ENCODE measurements around the gene SLC37A3. TPM values are rescaled to one million over a fixed set of nuclear protein-coding genes. Genes with fewer than 3 reads are reported as not detected.
"Not testable (repeated sequence)": the region's sequence is repeated elsewhere in the genome, so short reads cannot be mapped to it uniquely, and the experiment has no call there.

SLC37A3 gene
- polyA plus RNA-seq, 3 donors from 2014 or later, result 2.7 to 9.5 (median 9.2) TPM

- H3K4me3 Mint-ChIP-seq, result no peak overlapping the region
- peaks cover 15 to 58% (median 29%) of the 10 kb centered on the region in 3 donors for H3K36me3 Mint-ChIP-seq
- H3K27ac Mint-ChIP-seq, result no peak overlapping the region
- DNase-seq, result no peak
- H3K4me1 Mint-ChIP-seq, result no peaks in the 10 kb centered on the region
- H3K27me3 Mint-ChIP-seq (ENCODE audit: low read depth in 3 of 3), result peaks cover 0 to 2% (median 0%) of the 10 kb centered on the region in 3 donors
- no peaks in the 10 kb centered on the region for H3K9me3 Mint-ChIP-seq
Measured at GRCh38 chr7:140349144-140349771, 49.1 kb downstream of the SLC37A3 start.

GRCh38 chr7:140348161-140348849 is 50.0 kb downstream of the SLC37A3 start:
- H3K4me3 Mint-ChIP-seq, result no peak overlapping the region
- H3K9me3 Mint-ChIP-seq, result no peaks in the 10 kb centered on the region
- H3K27me3 Mint-ChIP-seq (ENCODE audit: low read depth in 3 of 3), result peaks cover 0 to 2% (median 0%) of the 10 kb centered on the region in 3 donors
- no peak overlapping the region for H3K27ac Mint-ChIP-seq
- peaks cover 18 to 61% (median 32%) of the 10 kb centered on the region in 3 donors for H3K36me3 Mint-ChIP-seq
- H3K4me1 Mint-ChIP-seq, result no peaks in the 10 kb centered on the region
- DNase-seq, result no peak

DNA sequence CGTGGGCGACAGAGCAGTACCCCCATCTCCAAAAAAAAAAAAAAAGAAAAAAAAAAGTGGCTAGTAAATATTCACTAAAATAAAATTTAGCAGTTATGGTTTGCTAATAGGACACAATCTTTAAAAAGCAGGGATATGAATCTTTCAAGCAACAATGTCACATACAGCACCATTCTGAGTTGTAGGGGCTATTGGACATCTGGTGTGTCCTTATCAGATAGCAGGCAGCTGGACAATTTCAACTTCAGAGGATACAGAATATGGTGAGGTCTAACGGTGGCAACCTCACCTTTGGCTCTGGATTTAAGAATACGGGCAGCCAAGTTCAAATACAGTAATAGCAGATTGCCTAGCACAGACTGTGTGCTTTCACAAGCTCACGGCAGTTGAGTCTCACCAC is 51.1 kb downstream of the SLC37A3 start:
- DNase-seq, result no peak
- Mint-ChIP-seq H3K4me1 (no peaks in the 10 kb centered on the region), H3K9me3 (no peaks in the 10 kb centered on the region), H3K4me3 (no peak overlapping the region), H3K27ac (no peak overlapping the region), H3K27me3 (ENCODE audit: low read depth in 3 of 3) (peaks cover 0 to 2% (median 0%) of the 10 kb centered on the region in 3 donors), H3K36me3 (peaks cover 21 to 64% (median 36%) of the 10 kb centered on the region in 3 donors)

GRCh38 chr7:140345426-140345825 is 52.9 kb downstream of the SLC37A3 start:
- Mint-ChIP-seq H3K9me3 (no peaks in the 10 kb centered on the region), H3K36me3 (peaks cover 15 to 61% (median 40%) of the 10 kb centered on the region in 3 donors)

GRCh38 chr7:140342727-140343514 is 55.4 kb downstream of the SLC37A3 start:
- Mint-ChIP-seq H3K36me3 (peaks cover 20 to 51% (median 31%) of the 10 kb centered on the region in 3 donors), H3K27me3 (ENCODE audit: low read depth in 3 of 3) (no peaks in the 10 kb centered on the region), H3K4me1 (no peaks in the 10 kb centered on the region), H3K4me3 (no peak overlapping the region), H3K27ac (no peak overlapping the region), H3K9me3 (no peaks in the 10 kb centered on the region)
- DNase-seq, result no peak

More at GRCh38 chr7:140345426-140345825, 52.9 kb downstream of the SLC37A3 start:
- no peak for DNase-seq
- Mint-ChIP-seq H3K4me1 (no peaks in the 10 kb centered on the region), H3K27me3 (ENCODE audit: low read depth in 3 of 3) (peaks cover 0 to 2% (median 0%) of the 10 kb centered on the region in 3 donors), H3K27ac (no peak overlapping the region), H3K4me3 (no peak overlapping the region)

GRCh38 chr7:140338959-140339358 is 59.4 kb downstream of the SLC37A3 start:
- not testable (repeated sequence) for H3K4me3 Mint-ChIP-seq; H3K4me1 Mint-ChIP-seq; H3K27me3 Mint-ChIP-seq (ENCODE audit: low read depth in 3 of 3); H3K27ac Mint-ChIP-seq; H3K9me3 Mint-ChIP-seq; DNase-seq
- peaks cover 27 to 48% (median 41%) of the 10 kb centered on the region in 3 donors for H3K36me3 Mint-ChIP-seq

DNA sequence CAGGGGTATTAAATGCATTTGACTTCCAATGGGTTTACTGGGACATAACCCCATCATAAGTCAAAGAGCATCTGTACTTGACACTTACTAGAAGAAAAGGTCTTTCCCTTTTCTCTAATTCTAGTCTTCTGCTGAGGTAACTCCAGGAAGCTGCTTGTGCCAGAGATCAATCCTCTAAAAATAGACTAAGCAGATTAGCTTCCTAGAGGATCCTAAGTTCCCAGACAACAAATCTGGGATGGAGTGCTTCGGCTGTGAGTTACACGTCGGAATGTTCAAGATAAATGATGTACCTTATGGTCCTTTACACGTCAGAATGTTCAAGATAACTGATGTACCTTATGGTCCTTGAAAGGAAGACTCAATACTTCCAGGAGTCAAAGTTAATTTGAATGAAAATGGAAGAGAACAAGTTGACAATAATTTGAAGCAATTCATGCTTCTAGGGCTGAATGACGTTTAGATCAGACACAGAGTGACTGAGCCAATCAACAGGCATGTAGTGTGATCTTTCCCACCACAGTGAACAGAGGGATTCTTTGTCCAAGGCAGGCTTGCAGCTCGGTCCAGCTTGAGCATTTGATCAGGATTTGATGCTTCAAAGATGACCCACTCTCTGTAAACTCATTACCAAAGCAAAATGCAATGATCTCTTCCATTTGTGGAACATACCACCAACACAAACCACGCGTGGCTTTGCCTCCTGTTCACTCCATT is 63.8 kb downstream of the SLC37A3 start:
- H3K27ac Mint-ChIP-seq, result peak overlapping the region in 1 of 6 donors; percentile 18
- H3K36me3 Mint-ChIP-seq, result peaks cover 11 to 24% (median 22%) of the 10 kb centered on the region in 3 donors
- no peaks in the 10 kb centered on the region for H3K4me1 Mint-ChIP-seq
- no peaks in the 10 kb centered on the region for H3K27me3 Mint-ChIP-seq (ENCODE audit: low read depth in 3 of 3)
- H3K4me3 Mint-ChIP-seq, result no peak overlapping the region
- H3K9me3 Mint-ChIP-seq, result peaks cover 0 to 1% (median 0%) of the 10 kb centered on the region in 6 donors
- DNase-seq, result no peak

- Mint-ChIP-seq H3K4me3 (no peak overlapping the region), H3K36me3 (peaks cover 11 to 24% (median 22%) of the 10 kb centered on the region in 3 donors), H3K4me1 (no peaks in the 10 kb centered on the region), H3K27ac (no peak overlapping the region), H3K27me3 (ENCODE audit: low read depth in 3 of 3) (no peaks in the 10 kb centered on the region), H3K9me3 (peaks cover 0 to 1% (median 0%) of the 10 kb centered on the region in 6 donors)
- no peak for DNase-seq
Measured at GRCh38 chr7:140333686-140334085, 64.6 kb downstream of the SLC37A3 start.

DNA sequence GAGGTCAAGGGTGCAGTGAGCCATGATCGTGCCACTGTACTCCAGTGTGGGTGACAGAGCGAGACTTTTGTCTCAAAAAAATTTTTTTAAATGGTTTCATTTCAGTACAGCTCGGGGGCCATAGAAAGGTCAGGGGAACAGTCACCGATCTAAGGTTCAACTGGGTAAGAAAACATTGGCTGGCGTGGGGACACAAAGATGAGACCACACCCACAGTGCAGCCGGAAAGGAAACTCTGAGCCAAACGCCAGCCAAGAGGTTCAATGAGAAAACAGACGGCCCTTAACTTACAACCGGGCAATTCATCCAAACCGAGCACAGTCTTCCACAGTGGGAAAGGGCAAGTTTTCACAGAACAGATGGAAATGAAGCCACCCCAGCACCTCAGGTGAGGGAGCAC is 65.1 kb downstream of the SLC37A3 start:
- Mint-ChIP-seq H3K4me3 (no peak overlapping the region), H3K36me3 (peaks cover 11 to 24% (median 22%) of the 10 kb centered on the region in 3 donors), H3K4me1 (no peaks in the 10 kb centered on the region), H3K27me3 (ENCODE audit: low read depth in 3 of 3) (no peaks in the 10 kb centered on the region), H3K9me3 (peaks cover 0 to 1% (median 0%) of the 10 kb centered on the region in 6 donors), H3K27ac (no peak overlapping the region)
- DNase-seq, result no peak

- Mint-ChIP-seq H3K4me3 (no peak overlapping the region), H3K27me3 (ENCODE audit: low read depth in 3 of 3) (peaks cover 0 to 2% (median 0%) of the 10 kb centered on the region in 3 donors), H3K27ac (no peak overlapping the region), H3K36me3 (peaks cover 8 to 20% (median 19%) of the 10 kb centered on the region in 3 donors), H3K4me1 (no peaks in the 10 kb centered on the region), H3K9me3 (peaks cover 0 to 1% (median 0%) of the 10 kb centered on the region in 6 donors)
- no peak for DNase-seq
Measured at GRCh38 chr7:140330595-140330994, 67.7 kb downstream of the SLC37A3 start.

- peaks cover 6 to 20% (median 16%) of the 10 kb centered on the region in 3 donors for H3K36me3 Mint-ChIP-seq
- H3K27me3 Mint-ChIP-seq (ENCODE audit: low read depth in 3 of 3), result peaks cover 0 to 2% (median 0%) of the 10 kb centered on the region in 3 donors
- H3K27ac Mint-ChIP-seq, result no peak overlapping the region
- no peak overlapping the region for H3K4me3 Mint-ChIP-seq
- H3K4me1 Mint-ChIP-seq, result no peaks in the 10 kb centered on the region
- H3K9me3 Mint-ChIP-seq, result peaks cover 0 to 1% (median 0%) of the 10 kb centered on the region in 6 donors
- no peak for DNase-seq
Measured at GRCh38 chr7:140330128-140330527, 68.2 kb downstream of the SLC37A3 start.

DNA sequence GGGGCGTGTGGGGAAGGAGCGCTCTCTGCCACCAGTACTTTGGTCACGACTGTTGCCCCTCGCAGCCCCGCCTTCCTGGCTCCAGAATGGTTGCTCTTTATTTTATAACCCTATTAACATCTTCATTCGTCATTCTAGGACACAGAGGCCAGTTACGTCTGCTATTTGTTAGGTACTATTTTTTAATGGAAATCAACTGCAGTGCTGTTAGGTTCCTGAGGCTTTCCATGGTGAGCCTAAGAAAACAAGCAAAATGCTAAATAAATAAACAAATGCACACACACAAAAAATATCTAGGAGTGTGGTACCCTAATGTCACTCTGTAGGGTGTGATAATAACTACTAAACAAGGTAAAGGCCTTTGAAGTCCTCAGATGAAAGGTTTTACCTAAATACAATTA is 71.1 kb downstream of the SLC37A3 start:
- Mint-ChIP-seq H3K27ac (no peak overlapping the region), H3K9me3 (peaks cover 0 to 1% (median 0%) of the 10 kb centered on the region in 6 donors), H3K36me3 (peaks cover 0 to 10% (median 5%) of the 10 kb centered on the region in 3 donors), H3K27me3 (ENCODE audit: low read depth in 3 of 3) (peaks cover 0 to 2% (median 0%) of the 10 kb centered on the region in 3 donors), H3K4me1 (no peaks in the 10 kb centered on the region), H3K4me3 (no peak overlapping the region)
- DNase-seq, result no peak

Data from immature natural killer cell (primary cell).